ENCODE measurements around the gene SEMA3A. TPM values are rescaled to one million over a fixed set of nuclear protein-coding genes. Genes with fewer than 3 reads are reported as not detected.

SEMA3A gene
- total and polyA plus RNA-seq, 9 donors = 0.76 to 23.0 (median 2.2) TPM

DNA sequence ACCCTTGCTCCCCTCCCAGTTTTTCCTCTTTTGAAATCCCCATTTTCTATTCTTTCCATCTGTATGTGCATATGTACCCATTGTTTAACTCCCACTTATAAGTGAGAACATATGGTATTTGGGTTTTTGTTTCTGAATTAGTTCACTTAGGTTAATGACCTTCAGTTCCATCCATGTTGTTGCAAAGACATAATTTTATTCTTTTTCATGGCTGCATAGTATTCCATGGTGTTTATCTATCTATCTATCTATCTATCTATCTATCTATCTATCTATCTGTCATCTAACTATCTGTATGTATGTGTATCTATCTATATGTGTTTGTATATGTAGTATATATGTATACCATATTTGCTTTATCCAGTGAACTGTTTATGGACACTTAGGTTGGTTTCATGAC is 281.4 kb downstream of the SEMA3A start:
- intact Hi-C loops (cut with DNase I) = no loop called here
- Histone ChIP-seq H3K9me3 (no peaks in the 10 kb centered on the region), H3K27me3 (no peaks in the 10 kb centered on the region), H3K36me3 (no peaks in the 10 kb centered on the region), H3K4me1 (ENCODE audit: insufficient read depth) (no peaks in the 10 kb centered on the region), H3K27ac (no peak overlapping the region), H3K4me3 (no peak overlapping the region)
- TF ChIP-seq EP300 (IDR thresholded peaks at IDR 0.05) (no peak), POLR2A (IDR thresholded peaks at IDR 0.05) (no peak)
- TF ChIP-seq, protein P1, sequence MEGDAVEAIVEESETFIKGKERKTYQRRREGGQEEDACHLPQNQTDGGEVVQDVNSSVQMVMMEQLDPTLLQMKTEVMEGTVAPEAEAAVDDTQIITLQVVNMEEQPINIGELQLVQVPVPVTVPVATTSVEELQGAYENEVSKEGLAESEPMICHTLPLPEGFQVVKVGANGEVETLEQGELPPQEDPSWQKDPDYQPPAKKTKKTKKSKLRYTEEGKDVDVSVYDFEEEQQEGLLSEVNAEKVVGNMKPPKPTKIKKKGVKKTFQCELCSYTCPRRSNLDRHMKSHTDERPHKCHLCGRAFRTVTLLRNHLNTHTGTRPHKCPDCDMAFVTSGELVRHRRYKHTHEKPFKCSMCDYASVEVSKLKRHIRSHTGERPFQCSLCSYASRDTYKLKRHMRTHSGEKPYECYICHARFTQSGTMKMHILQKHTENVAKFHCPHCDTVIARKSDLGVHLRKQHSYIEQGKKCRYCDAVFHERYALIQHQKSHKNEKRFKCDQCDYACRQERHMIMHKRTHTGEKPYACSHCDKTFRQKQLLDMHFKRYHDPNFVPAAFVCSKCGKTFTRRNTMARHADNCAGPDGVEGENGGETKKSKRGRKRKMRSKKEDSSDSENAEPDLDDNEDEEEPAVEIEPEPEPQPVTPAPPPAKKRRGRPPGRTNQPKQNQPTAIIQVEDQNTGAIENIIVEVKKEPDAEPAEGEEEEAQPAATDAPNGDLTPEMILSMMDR (IDR thresholded peaks at IDR 0.05) = no peak
- no peak for DNase-seq

DNA sequence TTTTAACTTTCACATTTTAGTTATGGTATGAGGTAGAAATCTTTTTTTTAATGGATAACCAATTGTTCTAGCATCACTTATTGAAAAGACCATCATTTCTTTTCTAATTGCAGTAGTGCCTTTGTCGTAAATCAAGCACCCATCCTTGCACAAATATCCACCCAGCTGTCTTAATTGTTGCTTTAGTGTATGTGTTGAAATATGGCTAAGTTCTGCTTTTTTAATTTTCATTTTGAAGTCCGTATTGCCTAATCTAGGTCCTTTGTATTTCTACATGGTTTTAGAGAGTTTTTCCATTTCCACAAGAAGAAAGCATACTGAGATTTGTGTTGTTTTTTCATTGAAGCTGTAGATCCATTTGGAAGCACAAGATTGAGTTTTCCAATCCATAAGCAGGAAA is 286.1 kb downstream of the SEMA3A start:
- no peaks in the 10 kb centered on the region for H3K4me1 ChIP-seq (ENCODE audit: insufficient read depth)
- DNase-seq = no peak
- H3K36me3 ChIP-seq = no peaks in the 10 kb centered on the region
- no peak overlapping the region for H3K4me3 ChIP-seq
- H3K27me3 ChIP-seq = no peaks in the 10 kb centered on the region
- H3K27ac ChIP-seq = no peak overlapping the region
- no peaks in the 10 kb centered on the region for H3K9me3 ChIP-seq
- intact Hi-C loops (cut with DNase I) = no loop called here
- WGBS, 3 donors = 83 to 91% (median 87%) methylated on average over 2 of the region's 2 CpGs
- TF ChIP-seq, protein P1 (IDR thresholded peaks at IDR 0.05) = no peak
- TF ChIP-seq EP300 (IDR thresholded peaks at IDR 0.05) (no peak), POLR2A (IDR thresholded peaks at IDR 0.05) (no peak)

All from ovary (tissue), 9 donors.